HEK293 (cell line): Measurements from ENCODE around the gene HMGN2.
A peak's percentile ranks its signal among the peaks of the same experiment; 100 is the strongest.

Experiments used
- CTCF ChIA-PET: fragments of 350-600 bp; formaldehyde crosslinking; extraction: SDS; loops from one replicate; lab custom pipeline; 2021; ENCODE audit warnings: antibody characterized with exemption; lab: Yijun Ruan, JAX
- POLR2A ChIA-PET: fragments of 300-600 bp; formaldehyde crosslinking; extraction: SDS; loops from one replicate; lab custom pipeline; 2020; ENCODE audit warnings: antibody characterized with exemption, inconsistent platforms; lab: Yijun Ruan, JAX
- H3K27ac ChIP-seq: fragments of 200-500 bp; sonication (Bioruptor generic); 2 replicates; pipeline ENCODE4 v1.5.1; 2014; ENCODE audit warnings: low read depth, low read length, control low read depth, inconsistent platforms; ENCODE audit errors: extremely low read depth
- H3K36me3 ChIP-seq, 2 experiments: fragments of 200-500 bp in 1 of 2; sonication (Bioruptor generic) in 1 of 2; 1 replicate in 1 of 2; 2 replicates in 1 of 2; pipeline ENCODE4 v1.5.1; 2014 to 2017; ENCODE audit warnings: inconsistent platforms in 2 of 2, low read length in 2 of 2; ENCODE audit not compliant: control insufficient read depth in 2 of 2, insufficient read depth in 1 of 2
- H3K4me1 ChIP-seq: fragments of 200-500 bp; sonication (Bioruptor generic); 2 replicates; pipeline ENCODE4 v1.5.1; 2014; ENCODE audit warnings: mild to moderate bottlenecking, low read length, inconsistent platforms; ENCODE audit not compliant: control insufficient read depth, insufficient read depth
- H3K4me3 ChIP-seq: 2 replicates; pipeline ENCODE4 v1.5.1; 2011; ENCODE audit warnings: low read depth, mild to moderate bottlenecking, control low read depth, low read length, moderate library complexity
- H3K9me3 ChIP-seq: fragments of 200-500 bp; sonication (Bioruptor generic); 2 replicates; pipeline ENCODE4 v1.5.1; 2014; ENCODE audit warnings: low read depth, low read length, inconsistent platforms; ENCODE audit not compliant: control insufficient read depth, insufficient read depth
- ZNF623 ChIP-seq: fragments of 450-650 bp; formaldehyde crosslinking; IDR thresholded peaks from 2 replicates; pipeline ENCODE4 v1.5.1; 2016; ENCODE audit warnings: missing biosample characterization, missing genetic modification characterization
- ZNF654 ChIP-seq: fragments of 450-650 bp; formaldehyde crosslinking; IDR thresholded peaks from 2 replicates; pipeline ENCODE4 v1.5.1; 2016; ENCODE audit warnings: low read depth, missing biosample characterization, missing genetic modification characterization
- TF ChIP-seq, protein P1 (sequence below): fragments of 450-650 bp; formaldehyde crosslinking; IDR thresholded peaks from 2 replicates; pipeline ENCODE4 v1.5.1; 2017; ENCODE audit warnings: missing biosample characterization, missing genetic modification characterization

Gene HMGN2

GRCh38 chr1:26524181-26524580 lies 51.9 kb downstream of the HMGN2 start:
- POLR2A ChIA-PET, result interaction anchor here (0.5 to 2.2 kb wide), 2 partner anchors 24 to 342 kb away, joined by 6 to 7 read pairs; no protein-coding TSS in a partner anchor
- H3K27ac ChIP-seq, result no peak overlapping the region
- H3K9me3 ChIP-seq, result no peaks in the 10 kb centered on the region
- CTCF ChIA-PET, result interaction anchor here (0.7 to 2.9 kb wide), 3 partner anchors 14 to 24 kb away, joined by 3 to 15 read pairs (median 6); no protein-coding TSS in a partner anchor
- no peaks in the 10 kb centered on the region for H3K4me1 ChIP-seq
- TF ChIP-seq ZNF623 (peak; percentile 90), ZNF654 (no peak)
- TF ChIP-seq, protein P1, sequence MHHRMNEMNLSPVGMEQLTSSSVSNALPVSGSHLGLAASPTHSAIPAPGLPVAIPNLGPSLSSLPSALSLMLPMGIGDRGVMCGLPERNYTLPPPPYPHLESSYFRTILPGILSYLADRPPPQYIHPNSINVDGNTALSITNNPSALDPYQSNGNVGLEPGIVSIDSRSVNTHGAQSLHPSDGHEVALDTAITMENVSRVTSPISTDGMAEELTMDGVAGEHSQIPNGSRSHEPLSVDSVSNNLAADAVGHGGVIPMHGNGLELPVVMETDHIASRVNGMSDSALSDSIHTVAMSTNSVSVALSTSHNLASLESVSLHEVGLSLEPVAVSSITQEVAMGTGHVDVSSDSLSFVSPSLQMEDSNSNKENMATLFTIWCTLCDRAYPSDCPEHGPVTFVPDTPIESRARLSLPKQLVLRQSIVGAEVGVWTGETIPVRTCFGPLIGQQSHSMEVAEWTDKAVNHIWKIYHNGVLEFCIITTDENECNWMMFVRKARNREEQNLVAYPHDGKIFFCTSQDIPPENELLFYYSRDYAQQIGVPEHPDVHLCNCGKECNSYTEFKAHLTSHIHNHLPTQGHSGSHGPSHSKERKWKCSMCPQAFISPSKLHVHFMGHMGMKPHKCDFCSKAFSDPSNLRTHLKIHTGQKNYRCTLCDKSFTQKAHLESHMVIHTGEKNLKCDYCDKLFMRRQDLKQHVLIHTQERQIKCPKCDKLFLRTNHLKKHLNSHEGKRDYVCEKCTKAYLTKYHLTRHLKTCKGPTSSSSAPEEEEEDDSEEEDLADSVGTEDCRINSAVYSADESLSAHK (tag by site-specific recombination), result peak; percentile 68; the same call in 1 of the 2 replicates
- H3K4me3 ChIP-seq, result no peak overlapping the region
- H3K36me3 ChIP-seq, result no peaks in the 10 kb centered on the region
